H9 (cell line): ENCODE data around the gene TGFBRAP1. TPM values are rescaled to one million over a fixed set of nuclear protein-coding genes. Genes with fewer than 3 reads are reported as not detected.

Source experiments
- DNase-seq: peaks from one replicate; pipeline ENCODE4 v3.0.0-alpha.2; 2017
- H2AFZ ChIP-seq: one replicate; pipeline ENCODE4 v1.6.1; 2013; ENCODE audit warnings: mild to moderate bottlenecking, low read length, control low read depth, moderate library complexity
- H2AK5ac ChIP-seq: 2 replicates; pipeline ENCODE4 v1.6.1; 2013; ENCODE audit warnings: low read length, control low read depth, mixed read lengths; ENCODE audit not compliant: insufficient read length
- H2BK120ac ChIP-seq: one replicate; pipeline ENCODE4 v1.6.1; 2013; ENCODE audit warnings: low read depth, mild to moderate bottlenecking, low read length, control low read depth, inconsistent platforms; ENCODE audit not compliant: poor library complexity, severe bottlenecking
- H2BK12ac ChIP-seq: 2 replicates; pipeline ENCODE4 v1.6.1; 2013; ENCODE audit warnings: low read length, control low read depth, mixed read lengths, low read depth; ENCODE audit not compliant: insufficient read length
- H2BK15ac ChIP-seq: 2 replicates; pipeline ENCODE4 v1.6.1; 2013; ENCODE audit warnings: low read depth, low read length, control low read depth
- H2BK20ac ChIP-seq: one replicate; pipeline ENCODE4 v1.6.1; 2013; ENCODE audit warnings: low read depth, mild to moderate bottlenecking, low read length, control low read depth, inconsistent platforms; ENCODE audit not compliant: poor library complexity, severe bottlenecking
- H2BK5ac ChIP-seq: 2 replicates; pipeline ENCODE4 v1.6.1; 2013; ENCODE audit warnings: low read length, control low read depth, mixed read lengths; ENCODE audit not compliant: insufficient read length
- H3K14ac ChIP-seq: 2 replicates; pipeline ENCODE4 v1.6.1; 2013; ENCODE audit warnings: low read length, control low read depth; ENCODE audit not compliant: insufficient read depth
- H3K18ac ChIP-seq: 2 replicates; pipeline ENCODE4 v1.6.1; 2013; ENCODE audit warnings: low read depth, mild to moderate bottlenecking, mixed read lengths, low read length, control low read depth; ENCODE audit not compliant: insufficient read length
- H3K23ac ChIP-seq: 2 replicates; pipeline ENCODE4 v1.6.1; 2013; ENCODE audit warnings: low read length, control low read depth, mixed read lengths, low read depth; ENCODE audit not compliant: insufficient read length
- H3K23me2 ChIP-seq: 2 replicates; pipeline ENCODE4 v1.6.1; 2013; ENCODE audit warnings: low read depth, mild to moderate bottlenecking, mixed read lengths, low read length, control low read depth; ENCODE audit not compliant: insufficient read length, poor library complexity, severe bottlenecking
- H3K27ac ChIP-seq: 2 replicates; pipeline ENCODE4 v1.5.1; 2013; ENCODE audit warnings: low read length, control low read depth, mixed read lengths, low read depth; ENCODE audit not compliant: insufficient read length
- H3K27me3 ChIP-seq: 2 replicates; pipeline ENCODE4 v1.6.1; 2013; ENCODE audit warnings: low read length, control low read depth, inconsistent platforms; ENCODE audit not compliant: insufficient read depth
- H3K4ac ChIP-seq: 2 replicates; pipeline ENCODE4 v1.6.1; 2013; ENCODE audit warnings: low read depth, mild to moderate bottlenecking, control low read depth, inconsistent platforms, low read length, moderate library complexity
- H3K4me1 ChIP-seq: 2 replicates; pipeline ENCODE4 v1.6.1; 2013; ENCODE audit warnings: low read length, control low read depth, inconsistent platforms; ENCODE audit not compliant: insufficient read depth
- H3K4me2 ChIP-seq: 2 replicates; pipeline ENCODE4 v1.6.1; 2013; ENCODE audit warnings: low read length, control low read depth, mixed read lengths; ENCODE audit not compliant: insufficient read length, insufficient read depth
- H3K56ac ChIP-seq: 2 replicates; pipeline ENCODE4 v1.6.1; 2013; ENCODE audit warnings: low read depth, mild to moderate bottlenecking, mixed read lengths, low read length, control low read depth; ENCODE audit not compliant: insufficient read length
- H3K79me1 ChIP-seq: 2 replicates; pipeline ENCODE4 v1.6.1; 2013; ENCODE audit warnings: low read depth, mild to moderate bottlenecking, moderate library complexity, low read length, control low read depth, inconsistent platforms; ENCODE audit not compliant: insufficient read depth, poor library complexity, severe bottlenecking
- H3K79me2 ChIP-seq: 2 replicates; pipeline ENCODE4 v1.6.1; 2013; ENCODE audit warnings: low read length, control low read depth, inconsistent platforms; ENCODE audit not compliant: insufficient read depth
- H3K9ac ChIP-seq: 2 replicates; pipeline ENCODE4 v1.6.1; 2013; ENCODE audit warnings: low read length, control low read depth, mixed read lengths; ENCODE audit not compliant: insufficient read length; ENCODE audit errors: extremely low read depth
- H3K9me3 ChIP-seq: one replicate; pipeline ENCODE4 v1.6.1; 2013; ENCODE audit warnings: low read depth, low read length, inconsistent platforms; ENCODE audit not compliant: control insufficient read depth
- H3T11ph ChIP-seq: one replicate; pipeline ENCODE4 v1.6.1; 2013; ENCODE audit warnings: mild to moderate bottlenecking, low read length, control low read depth, inconsistent platforms
- H4K20me1 ChIP-seq: one replicate; pipeline ENCODE4 v1.6.1; 2013; ENCODE audit not compliant: control insufficient read depth, insufficient read length, insufficient read depth
- H4K5ac ChIP-seq: 2 replicates; pipeline ENCODE4 v1.6.1; 2013; ENCODE audit warnings: low read depth, mild to moderate bottlenecking, mixed read lengths, low read length, control low read depth; ENCODE audit not compliant: insufficient read length
- H4K8ac ChIP-seq: replicated peaks from 2 replicates; pipeline ENCODE4 v1.6.1; 2013; ENCODE audit warnings: low read length, control low read depth, mixed read lengths, low read depth; ENCODE audit not compliant: insufficient read length
- H4K91ac ChIP-seq: 2 replicates; pipeline ENCODE4 v1.6.1; 2013; ENCODE audit warnings: low read depth, mild to moderate bottlenecking, moderate library complexity, mixed read lengths, low read length, control low read depth; ENCODE audit not compliant: insufficient read length
- H3K27ac Mint-ChIP-seq, 3 experiments: 2 replicates in 2 of 3; 3 replicates in 1 of 3; pipeline ENCODE4 v1.8.0; 2020 to 2021; ENCODE audit warnings: mixed read lengths in 3 of 3, mild to moderate bottlenecking in 1 of 3, moderate library complexity in 1 of 3
- H3K27me3 Mint-ChIP-seq: 2 replicates; pipeline ENCODE4 v1.8.0; 2021; ENCODE audit warnings: low read depth, mild to moderate bottlenecking, moderate library complexity, mixed read lengths
- H3K36me3 Mint-ChIP-seq, 3 experiments: 2 replicates in 2 of 3; 3 replicates in 1 of 3; pipeline ENCODE4 v1.8.0; 2020 to 2021; ENCODE audit warnings: low read depth in 3 of 3, mixed read lengths in 3 of 3; ENCODE audit not compliant: insufficient read depth in 1 of 3
- H3K4me1 Mint-ChIP-seq, 2 experiments: 2 replicates each; pipeline ENCODE4 v1.8.0; 2020; ENCODE audit warnings: mixed read lengths in 2 of 2
- H3K4me3 Mint-ChIP-seq, 2 experiments: 2 replicates in 1 of 2; 3 replicates in 1 of 2; pipeline ENCODE4 v1.8.0; 2020 to 2021; ENCODE audit warnings: mild to moderate bottlenecking in 2 of 2, mixed read lengths in 2 of 2, moderate library complexity in 1 of 2
- H3K9me3 Mint-ChIP-seq, 2 experiments: 2 replicates in 1 of 2; 3 replicates in 1 of 2; pipeline ENCODE4 v1.8.0; 2020; ENCODE audit warnings: mild to moderate bottlenecking in 2 of 2, mixed read lengths in 2 of 2, moderate library complexity in 1 of 2
- CTCF ChIP-seq: fragments of 200-600 bp; sonication (generic); conservative IDR thresholded peaks from 3 replicates; pipeline ENCODE4 v1.8.0; 2021; ENCODE audit warnings: antibody characterized with exemption, mild to moderate bottlenecking
- WGBS: extraction: QIAGEN DNeasy Blood & Tissue Kit; methylation state at CpG from one replicate; pipeline ENCODE4 v1.1.7; 2013; ENCODE audit warnings: missing lambda C conversion rate, low lambda C conversion rate, mixed read lengths; ENCODE audit not compliant: insufficient read length; ENCODE audit errors: extremely low coverage; 5-methylcytosine and 5-hydroxymethylcytosine counted together
- total RNA-seq: library from RNA; stranded (reverse); gene quantifications from 2 replicates; pipeline ENCODE4 v1.2.1, GENCODE V29; 2021

Gene TGFBRAP1
- total RNA-seq, 1 experiment from 2014 or later: 23.6 TPM

GRCh38 chr2:105254531-105255210 is 74.9 kb downstream of the TGFBRAP1 start:
- Histone ChIP-seq H3K56ac (no peak overlapping the region), H2BK20ac (no peak overlapping the region), H3K79me1 (no peaks in the 10 kb centered on the region), H3K79me2 (no peaks in the 10 kb centered on the region), H2AFZ (no peak overlapping the region), H3K4me1 (no peaks in the 10 kb centered on the region), H2AK5ac (no peak overlapping the region), H3K23me2 (no peaks in the 10 kb centered on the region), H2BK5ac (no peak overlapping the region), H4K8ac (no peak overlapping the region), H3T11ph (no peak overlapping the region), H3K27me3 (no peaks in the 10 kb centered on the region), H4K5ac (no peak overlapping the region), H3K27ac (no peak overlapping the region), H3K9me3 (no peaks in the 10 kb centered on the region), H2BK12ac (no peak overlapping the region), H4K20me1 (no peaks in the 10 kb centered on the region), H3K18ac (no peak overlapping the region), H2BK120ac (no peak overlapping the region), H3K23ac (no peak overlapping the region), H3K9ac (no peak overlapping the region), H3K4ac (no peak overlapping the region), H3K4me2 (no peak overlapping the region), H4K91ac (no peak overlapping the region), H2BK15ac (no peak overlapping the region), H3K14ac (no peak overlapping the region)
- H3K4me3 Mint-ChIP-seq: no peak overlapping the region
- H3K27me3 Mint-ChIP-seq: peaks cover 8% of the 10 kb centered on the region
- DNase-seq: no peak
- H3K36me3 Mint-ChIP-seq: peaks cover under 1 to 4% (median 2%) of the 10 kb centered on the region in 3 experiments; a peak in 2 of 7 replicates
- H3K4me1 Mint-ChIP-seq: peaks cover 7 to 9% of the 10 kb centered on the region in 2 experiments; a peak in 3 of 4 replicates
- TF ChIP-seq CTCF: no peak
- WGBS: no CpG with 5 or more reads among the region's 5 CpGs
- H3K27ac Mint-ChIP-seq: no peak overlapping the region
- peaks cover 9 to 17% of the 10 kb centered on the region in 2 experiments for H3K9me3 Mint-ChIP-seq
